Uterus (tissue), 2 donors: ENCODE measurements around the gene KRTAP9-9.

Experiments
- CTCF ChIP-seq, 4 experiments: fragments of 200-600 bp in 2 of 4; fragments of 450-650 bp in 2 of 4; sonication (generic) in 2 of 4; IDR thresholded peaks; one replicate each; pipeline ENCODE4 v1.5.1; 2016 to 2019; ENCODE audit warnings: antibody characterized with exemption in 4 of 4, mild to moderate bottlenecking in 2 of 4, moderate library complexity in 1 of 4
- POLR2A ChIP-seq, 2 donors: fragments of 450-650 bp; IDR thresholded peaks; one replicate each; pipeline ENCODE4 v1.6.1; 2016; ENCODE audit warnings: antibody characterized with exemption in 2 of 2, mild to moderate bottlenecking in 1 of 2, moderate library complexity in 1 of 2

DNA sequence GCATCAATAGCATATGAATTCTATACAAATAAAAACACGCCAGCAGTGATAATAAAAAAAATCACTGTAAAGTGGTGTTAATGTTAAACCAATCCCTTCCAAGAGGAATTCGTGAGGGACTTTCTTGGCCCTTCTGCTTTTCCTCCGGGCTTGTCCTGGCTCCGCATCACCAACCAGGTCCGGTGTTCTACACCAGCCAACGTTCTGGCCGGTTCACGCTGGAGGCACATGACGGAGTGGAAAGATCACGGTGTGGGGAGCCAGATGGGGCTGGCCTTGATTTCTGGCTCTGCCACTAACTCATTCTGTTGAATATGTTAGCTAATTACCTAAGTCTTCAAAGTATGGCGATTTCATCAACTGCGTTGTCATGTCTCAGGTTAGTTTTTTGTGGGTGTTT lies 48.9 kb downstream of the KRTAP9-9 start:
- no peak for TF ChIP-seq CTCF (IDR thresholded peaks at IDR 0.05)
- TF ChIP-seq POLR2A (IDR thresholded peaks at IDR 0.05), result no peak
